DND-41 (cell line): ENCODE results near the gene DHCR24.

Experiments
- ATAC-seq: fragments of 200-7000 bp; cut with Tn5 transposase; 3 replicates; pipeline ENCODE4 v1.9.1; 2021; ENCODE audit warnings: low read depth; ENCODE audit not compliant: insufficient read depth
- DNase-seq: peaks from one replicate; pipeline ENCODE4 v3.0.0-alpha.2; 2020
- H2AFZ ChIP-seq: 2 replicates; pipeline ENCODE4 v1.6.0; 2012; ENCODE audit warnings: low read depth, low read length
- H3K27ac ChIP-seq: 2 replicates; pipeline ENCODE4 v1.5.1; 2012; ENCODE audit warnings: low read length, inconsistent platforms
- H3K27me3 ChIP-seq: fragments of 200-600 bp; sonication (generic); 2 replicates; pipeline ENCODE4 v1.6.0; 2012; ENCODE audit warnings: low read length, mild to moderate bottlenecking, inconsistent platforms; ENCODE audit not compliant: insufficient read depth, poor library complexity
- H3K36me3 ChIP-seq: 2 replicates; pipeline ENCODE4 v1.5.1; 2012; ENCODE audit warnings: low read length, inconsistent platforms; ENCODE audit not compliant: insufficient read depth
- H3K4me1 ChIP-seq: 2 replicates; pipeline ENCODE4 v1.5.1; 2012; ENCODE audit warnings: mild to moderate bottlenecking, low read length; ENCODE audit not compliant: insufficient read depth
- H3K4me2 ChIP-seq: 2 replicates; pipeline ENCODE4 v1.6.0; 2012; ENCODE audit warnings: mild to moderate bottlenecking, moderate library complexity, low read length, inconsistent platforms; ENCODE audit not compliant: insufficient read depth
- H3K4me3 ChIP-seq, 2 experiments: fragments of 200-600 bp in 1 of 2; shearing (Covaris generic) in 1 of 2; 2 replicates each; pipeline ENCODE4 v1.5.1; 2012 to 2016; ENCODE audit warnings: inconsistent platforms in 2 of 2, low read length in 2 of 2, mild to moderate bottlenecking in 2 of 2, low read depth in 1 of 2, moderate library complexity in 1 of 2
- H3K79me2 ChIP-seq: 2 replicates; pipeline ENCODE4 v1.6.0; 2012; ENCODE audit warnings: low read length, inconsistent platforms; ENCODE audit not compliant: insufficient read depth
- H3K9ac ChIP-seq: 2 replicates; pipeline ENCODE4 v1.6.0; 2012; ENCODE audit warnings: low read depth, mild to moderate bottlenecking, inconsistent platforms, low read length, moderate library complexity
- H3K9me3 ChIP-seq: 2 replicates; pipeline ENCODE4 v1.5.1; 2012; ENCODE audit warnings: low read length, moderate library complexity, mild to moderate bottlenecking, inconsistent platforms; ENCODE audit not compliant: insufficient read depth, severe bottlenecking
- H4K20me1 ChIP-seq: 2 replicates; pipeline ENCODE4 v1.6.0; 2012; ENCODE audit warnings: low read length; ENCODE audit not compliant: insufficient read depth
- EZH2 ChIP-seq: IDR thresholded peaks from 3 replicates; pipeline ENCODE4 v1.6.1; 2012; ENCODE audit warnings: borderline replicate concordance, low read depth, mild to moderate bottlenecking, moderate library complexity, low read length, inconsistent platforms; ENCODE audit not compliant: severe bottlenecking
- TF ChIP-seq, protein P1 (sequence below): IDR thresholded peaks from 2 replicates; pipeline ENCODE4 v1.5.1; 2012; ENCODE audit warnings: borderline replicate concordance, low read length, moderate library complexity, mild to moderate bottlenecking; ENCODE audit not compliant: poor library complexity, severe bottlenecking; ENCODE audit errors: extremely low read depth

DHCR24 gene

GRCh38 chr1:54804471-54805132 lies 82.4 kb downstream of the DHCR24 start:
- Histone ChIP-seq H3K27ac (no peak overlapping the region), H2AFZ (no peak overlapping the region)
- ATAC-seq, result no peak

GRCh38 chr1:54803761-54804470 lies 83.1 kb downstream of the DHCR24 start:
- no peaks in the 10 kb centered on the region for H3K27me3 ChIP-seq
- H3K4me2 ChIP-seq, result no peak overlapping the region
- H3K4me1 ChIP-seq, result no peaks in the 10 kb centered on the region
- no peaks in the 10 kb centered on the region for H3K9me3 ChIP-seq
- no peak overlapping the region for H3K9ac ChIP-seq
- no peak overlapping the region for H3K27ac ChIP-seq
- no peak for TF ChIP-seq EZH2
- TF ChIP-seq, protein P1, sequence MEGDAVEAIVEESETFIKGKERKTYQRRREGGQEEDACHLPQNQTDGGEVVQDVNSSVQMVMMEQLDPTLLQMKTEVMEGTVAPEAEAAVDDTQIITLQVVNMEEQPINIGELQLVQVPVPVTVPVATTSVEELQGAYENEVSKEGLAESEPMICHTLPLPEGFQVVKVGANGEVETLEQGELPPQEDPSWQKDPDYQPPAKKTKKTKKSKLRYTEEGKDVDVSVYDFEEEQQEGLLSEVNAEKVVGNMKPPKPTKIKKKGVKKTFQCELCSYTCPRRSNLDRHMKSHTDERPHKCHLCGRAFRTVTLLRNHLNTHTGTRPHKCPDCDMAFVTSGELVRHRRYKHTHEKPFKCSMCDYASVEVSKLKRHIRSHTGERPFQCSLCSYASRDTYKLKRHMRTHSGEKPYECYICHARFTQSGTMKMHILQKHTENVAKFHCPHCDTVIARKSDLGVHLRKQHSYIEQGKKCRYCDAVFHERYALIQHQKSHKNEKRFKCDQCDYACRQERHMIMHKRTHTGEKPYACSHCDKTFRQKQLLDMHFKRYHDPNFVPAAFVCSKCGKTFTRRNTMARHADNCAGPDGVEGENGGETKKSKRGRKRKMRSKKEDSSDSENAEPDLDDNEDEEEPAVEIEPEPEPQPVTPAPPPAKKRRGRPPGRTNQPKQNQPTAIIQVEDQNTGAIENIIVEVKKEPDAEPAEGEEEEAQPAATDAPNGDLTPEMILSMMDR, result no peak
- no peaks in the 10 kb centered on the region for H3K79me2 ChIP-seq
- no peak overlapping the region for H2AFZ ChIP-seq
- H3K4me3 ChIP-seq, result no peak overlapping the region
- H4K20me1 ChIP-seq, result no peaks in the 10 kb centered on the region; the same call in 1 of the 2 replicates
- H3K36me3 ChIP-seq, result no peaks in the 10 kb centered on the region
- DNase-seq (no peak), ATAC-seq (no peak)

More at GRCh38 chr1:54804471-54805132, 82.4 kb downstream of the DHCR24 start:
- Histone ChIP-seq H4K20me1 (no peaks in the 10 kb centered on the region; the same call in 1 of the 2 replicates), H3K9ac (no peak overlapping the region), H3K79me2 (no peaks in the 10 kb centered on the region), H3K9me3 (no peaks in the 10 kb centered on the region), H3K4me1 (no peaks in the 10 kb centered on the region), H3K27me3 (no peaks in the 10 kb centered on the region), H3K4me3 (no peak overlapping the region), H3K36me3 (no peaks in the 10 kb centered on the region), H3K4me2 (no peak overlapping the region)
- no peak for DNase-seq
- TF ChIP-seq EZH2, result no peak
- TF ChIP-seq, protein P1, result no peak

DNA sequence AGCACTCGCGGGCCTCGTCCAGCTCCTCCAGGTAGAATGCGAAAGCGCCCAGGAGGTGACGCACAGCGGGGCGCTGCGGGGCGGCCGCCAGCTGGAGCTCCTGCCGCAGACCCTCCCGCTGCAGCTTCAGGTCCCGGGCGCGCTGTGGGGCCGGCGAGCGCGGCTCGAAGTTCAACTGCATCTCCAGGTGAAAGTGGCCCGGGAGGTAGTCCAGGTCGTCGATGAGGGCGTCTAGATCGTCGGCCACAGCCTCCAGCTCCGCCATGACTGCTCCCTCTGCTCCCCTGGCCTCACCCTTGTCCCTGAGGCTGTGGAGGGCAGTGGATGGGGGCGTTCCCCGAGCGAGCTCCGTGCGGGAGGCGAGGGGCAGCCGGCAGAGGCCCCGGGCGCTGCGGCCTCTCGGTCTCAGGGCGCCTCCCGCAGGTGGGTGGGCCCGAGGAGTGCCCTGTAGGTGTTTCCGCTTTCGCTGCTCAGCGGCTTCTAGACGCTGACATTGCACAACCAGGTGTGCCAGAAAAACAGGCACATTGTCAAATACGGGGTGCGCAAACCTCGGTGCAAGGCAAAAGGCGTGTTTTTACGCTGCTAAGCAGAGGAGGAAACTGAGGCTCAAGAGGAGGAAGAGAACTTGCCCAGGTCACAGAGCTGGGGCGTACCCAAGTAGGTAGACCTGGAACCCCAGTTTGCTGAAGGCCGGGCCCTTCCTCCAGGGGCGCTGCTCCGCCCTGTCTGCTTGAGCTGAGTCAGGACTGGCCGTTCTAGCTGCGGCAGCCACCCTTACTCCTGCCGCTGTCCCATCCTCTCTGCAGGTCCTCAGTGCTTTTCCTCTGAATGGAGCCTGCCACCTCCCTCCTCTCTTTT lies 85.9 kb downstream of the DHCR24 start, which contains the start of gene TTC22:
Gene TTC22, minus strand, starts transcription at position 425 of the 861 bp plus-strand sequence. Its CDS starts 160 bp downstream, at position 265.
- no peak within 1 kb of the TSS for H3K4me2 ChIP-seq
- H3K4me3 ChIP-seq, result no peak within 1 kb of the TSS
- no peaks in the 10 kb centered on the region for H3K36me3 ChIP-seq
- no peaks in the 10 kb centered on the region for H3K79me2 ChIP-seq
- DNase-seq (no peak), ATAC-seq (no peak)
- no peaks in the 10 kb centered on the region; the same call in 1 of the 2 replicates for H4K20me1 ChIP-seq
- H2AFZ ChIP-seq, result no peak within 1 kb of the TSS
- peaks cover 5% of the 10 kb centered on the region for H3K27me3 ChIP-seq
- no peak within 1 kb of the TSS for H3K9ac ChIP-seq
- no peaks in the 10 kb centered on the region for H3K9me3 ChIP-seq
- no peaks in the 10 kb centered on the region for H3K4me1 ChIP-seq
- TF ChIP-seq, protein P1, result no peak
- TF ChIP-seq EZH2, result no peak
- H3K27ac ChIP-seq, result no peak within 1 kb of the TSS
